Dedifferentiated amniotic fluid mesenchymal stem cell (primary cell): ENCODE data around the gene CEP164.
"Not testable (repeated sequence)": the region's sequence is repeated elsewhere in the genome, so short reads cannot be mapped to it uniquely, and the experiment has no call there.

Experiments
- DNase-seq: peaks from one replicate; pipeline ENCODE4 v3.0.0-alpha.2; 2016; ENCODE audit errors: extremely low spot score

Gene CEP164

GRCh38 chr11:117305145-117305544, 22.5 kb upstream of the CEP164 start:
- no peak for DNase-seq

GRCh38 chr11:117309310-117309709, 18.3 kb upstream of the CEP164 start:
- DNase-seq: no peak

GRCh38 chr11:117313091-117313490, 14.6 kb upstream of the CEP164 start:
- DNase-seq: no peak

- no peak for DNase-seq
Observed at GRCh38 chr11:117313828-117314768, 13.6 kb upstream of the CEP164 start.

GRCh38 chr11:117314840-117315239, 12.8 kb upstream of the CEP164 start:
- no peak for DNase-seq

- no peak for DNase-seq
Observed at GRCh38 chr11:117315285-117316196, 12.1 kb upstream of the CEP164 start.

GRCh38 chr11:117316197-117316961, 11.3 kb upstream of the CEP164 start, which contains the start of gene BACE1:
TSS of gene BACE1 (minus strand) at chr11:117316256. CDS start at chr11:117315795, 461 bp downstream.
- DNase-seq: peak; percentile 75

- DNase-seq: no peak
Observed at GRCh38 chr11:117318738-117319137, 8.9 kb upstream of the CEP164 start.

- no peak for DNase-seq
Observed at GRCh38 chr11:117319214-117319840, 8.3 kb upstream of the CEP164 start.

GRCh38 chr11:117327255-117327566, 443 bp upstream of the CEP164 start:
- DNase-seq: not testable (repeated sequence)

GRCh38 chr11:117328375-117329010, 839 bp downstream of the CEP164 start:
- DNase-seq: peak; percentile 58

- DNase-seq: no peak
Observed at GRCh38 chr11:117332843-117333242, 5.2 kb downstream of the CEP164 start.

GRCh38 chr11:117333917-117334316, 6.3 kb downstream of the CEP164 start:
- no peak for DNase-seq

- DNase-seq: no peak
Observed at GRCh38 chr11:117334896-117335295, 7.2 kb downstream of the CEP164 start.

- no peak for DNase-seq
Observed at GRCh38 chr11:117335399-117335798, 7.7 kb downstream of the CEP164 start.

- DNase-seq: no peak
Observed at GRCh38 chr11:117337076-117337475, 9.4 kb downstream of the CEP164 start.

GRCh38 chr11:117345039-117345438, 17.4 kb downstream of the CEP164 start:
- no peak for DNase-seq

GRCh38 chr11:117354550-117354949, 26.9 kb downstream of the CEP164 start:
- DNase-seq: no peak

- no peak for DNase-seq
Observed at GRCh38 chr11:117356126-117356890, 28.7 kb downstream of the CEP164 start.

GRCh38 chr11:117361432-117361831, 33.8 kb downstream of the CEP164 start:
- DNase-seq: no peak
